ENCODE data around the gene RACK1.
"Not testable (repeated sequence)": the region's sequence is repeated elsewhere in the genome, so short reads cannot be mapped to it uniquely, and the experiment has no call there.

The RACK1 gene

DNA sequence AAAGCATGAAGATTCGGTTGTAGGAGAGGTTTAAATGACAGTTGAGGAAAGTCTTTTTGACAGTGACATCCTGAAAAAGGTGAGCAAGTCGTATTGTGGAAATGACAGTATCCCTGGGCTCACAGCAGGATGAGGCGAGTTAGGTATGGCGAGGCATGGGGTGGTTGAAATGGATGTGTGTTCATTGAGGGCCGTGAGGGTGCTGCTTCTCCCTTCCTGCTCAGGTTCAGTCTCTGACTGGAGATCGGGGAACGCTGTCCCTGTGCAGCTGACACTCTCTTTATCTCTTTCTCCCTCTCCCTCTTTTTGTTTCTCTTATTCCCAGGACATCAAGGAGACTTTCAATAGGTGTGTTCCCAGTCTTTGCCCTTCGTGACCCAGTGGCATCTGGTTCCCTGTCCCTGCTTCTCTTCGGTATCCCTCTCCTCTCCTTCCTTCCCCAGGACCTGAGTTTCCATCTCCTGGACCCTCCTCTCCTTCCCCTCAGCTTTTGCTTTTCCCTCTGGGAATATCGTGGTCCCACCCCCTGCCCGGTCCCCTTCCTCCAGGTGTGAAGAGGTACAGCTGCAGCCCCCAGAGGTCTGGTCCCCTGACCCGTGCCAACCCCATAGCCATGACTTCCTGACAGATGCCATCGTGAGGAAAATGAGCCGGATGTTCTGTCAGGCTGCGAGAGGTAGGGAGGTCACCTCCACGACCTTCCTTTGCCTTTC is 10.5 kb downstream of the RACK1 start:
- no peak for DNase-seq

DNA sequence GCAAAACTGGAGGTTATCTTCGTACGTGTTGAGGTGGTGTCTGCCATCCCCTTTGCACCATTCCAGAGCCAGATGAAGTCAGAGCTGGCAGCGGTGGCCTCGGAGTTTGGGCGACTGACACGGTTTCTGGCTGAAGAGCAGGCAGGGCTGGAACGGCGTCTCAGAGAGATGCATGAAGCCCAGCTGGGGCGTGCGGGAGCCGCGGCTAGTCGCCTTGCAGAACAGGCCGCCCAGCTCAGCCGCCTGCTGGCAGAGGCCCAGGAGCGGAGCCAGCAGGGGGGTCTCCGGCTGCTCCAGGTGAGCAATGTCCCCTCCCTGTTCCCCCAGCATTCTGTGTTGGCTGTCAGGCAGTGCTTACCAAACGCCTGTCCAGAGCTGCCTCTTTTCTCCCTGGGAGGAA is 11.1 kb downstream of the RACK1 start:
- DNase-seq: no peak

DNA sequence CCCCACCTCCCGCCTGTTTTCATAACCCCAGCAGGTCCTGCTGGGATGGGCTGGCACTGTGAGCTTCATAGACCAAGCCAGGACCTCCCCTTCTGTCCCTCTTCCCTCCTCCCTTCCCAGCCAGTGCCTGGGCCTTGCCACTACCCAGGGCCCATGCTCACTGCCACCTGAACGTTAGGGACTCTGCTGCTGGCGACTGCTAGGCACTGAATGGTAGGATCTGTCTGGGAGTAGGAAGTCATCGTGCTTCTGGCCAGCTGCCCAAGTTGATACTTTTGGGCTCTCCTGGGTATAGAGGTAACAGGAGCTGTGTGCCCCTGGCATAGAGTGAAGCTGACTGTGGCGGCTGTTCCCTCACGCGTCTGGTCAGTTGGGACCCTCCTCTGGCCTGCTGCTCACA is 12.3 kb downstream of the RACK1 start:
- DNase-seq: no peak

DNA sequence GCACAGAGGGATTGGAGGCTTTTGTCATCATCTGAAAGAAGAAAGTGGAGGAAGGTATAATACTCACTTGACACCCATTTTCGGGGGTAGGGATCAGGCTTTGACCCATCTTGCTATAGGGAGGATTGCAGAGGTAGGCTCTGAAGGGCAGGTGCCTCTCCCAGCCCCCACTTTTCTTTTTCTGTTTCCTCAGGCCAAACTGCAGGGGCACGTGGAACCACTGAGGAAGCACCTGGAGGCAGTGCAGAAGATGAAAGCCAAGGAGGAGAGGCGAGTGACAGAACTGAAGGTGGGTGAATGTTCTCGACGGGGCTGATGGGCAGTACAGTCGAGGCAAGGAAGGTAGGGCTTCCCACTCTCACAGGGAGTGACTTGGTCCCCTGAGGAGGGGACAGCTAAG is 13.2 kb downstream of the RACK1 start:
- no peak for DNase-seq

DNA sequence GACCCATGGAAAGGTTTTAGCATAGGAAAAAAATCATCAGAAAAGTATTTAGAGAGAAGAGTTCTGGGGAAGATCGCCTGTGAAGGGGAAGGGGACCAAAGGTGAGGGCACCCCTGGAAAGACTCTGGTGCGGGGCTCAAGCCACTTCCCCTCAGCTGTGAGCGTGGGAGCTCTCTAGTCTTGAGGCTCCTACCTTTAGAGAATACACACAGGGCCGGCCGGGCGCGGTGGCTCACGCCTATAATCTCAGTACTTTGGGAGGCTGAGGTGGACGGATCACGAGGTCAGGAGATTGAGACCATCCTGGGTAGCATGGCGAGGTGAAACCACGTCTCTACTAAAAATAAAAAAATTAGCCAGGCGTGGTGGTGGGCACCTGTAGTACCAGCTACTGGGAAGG is 13.7 kb downstream of the RACK1 start:
- DNase-seq: no peak

DNA sequence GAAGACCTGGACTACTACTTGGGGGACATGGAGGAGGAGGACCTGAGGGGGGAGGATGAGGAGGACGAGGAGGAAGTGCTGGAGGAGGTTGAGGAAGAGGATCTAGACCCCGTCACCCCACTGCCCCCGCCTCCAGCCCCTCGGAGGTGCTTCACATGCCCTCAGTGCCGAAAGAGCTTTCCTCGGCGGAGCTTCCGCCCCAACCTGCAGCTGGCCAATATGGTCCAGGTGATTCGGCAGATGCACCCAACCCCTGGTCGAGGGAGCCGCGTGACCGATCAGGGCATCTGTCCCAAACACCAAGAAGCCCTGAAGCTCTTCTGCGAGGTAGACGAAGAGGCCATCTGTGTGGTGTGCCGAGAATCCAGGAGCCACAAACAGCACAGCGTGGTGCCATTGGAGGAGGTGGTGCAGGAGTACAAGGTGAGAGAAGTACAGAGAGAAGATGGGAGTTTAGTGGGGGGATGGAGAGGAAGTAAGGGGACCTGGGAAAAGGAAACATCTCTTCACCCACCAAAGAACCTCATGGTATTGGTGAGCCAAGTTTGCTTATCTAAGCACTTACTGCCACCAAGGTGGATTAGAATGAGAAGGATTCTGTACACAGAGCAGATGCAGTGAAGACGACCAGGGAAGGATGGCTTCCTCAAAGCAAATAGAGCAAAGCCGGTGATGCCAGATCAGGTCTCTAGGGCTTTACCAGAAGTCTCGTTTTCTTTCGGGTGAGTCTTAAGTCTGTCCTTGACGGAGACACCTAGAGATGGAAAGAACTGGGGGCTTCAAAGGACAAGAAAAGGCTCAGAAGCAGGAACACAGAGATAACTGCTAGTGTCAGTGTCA is 19.1 kb downstream of the RACK1 start:
- no peak for DNase-seq

DNA sequence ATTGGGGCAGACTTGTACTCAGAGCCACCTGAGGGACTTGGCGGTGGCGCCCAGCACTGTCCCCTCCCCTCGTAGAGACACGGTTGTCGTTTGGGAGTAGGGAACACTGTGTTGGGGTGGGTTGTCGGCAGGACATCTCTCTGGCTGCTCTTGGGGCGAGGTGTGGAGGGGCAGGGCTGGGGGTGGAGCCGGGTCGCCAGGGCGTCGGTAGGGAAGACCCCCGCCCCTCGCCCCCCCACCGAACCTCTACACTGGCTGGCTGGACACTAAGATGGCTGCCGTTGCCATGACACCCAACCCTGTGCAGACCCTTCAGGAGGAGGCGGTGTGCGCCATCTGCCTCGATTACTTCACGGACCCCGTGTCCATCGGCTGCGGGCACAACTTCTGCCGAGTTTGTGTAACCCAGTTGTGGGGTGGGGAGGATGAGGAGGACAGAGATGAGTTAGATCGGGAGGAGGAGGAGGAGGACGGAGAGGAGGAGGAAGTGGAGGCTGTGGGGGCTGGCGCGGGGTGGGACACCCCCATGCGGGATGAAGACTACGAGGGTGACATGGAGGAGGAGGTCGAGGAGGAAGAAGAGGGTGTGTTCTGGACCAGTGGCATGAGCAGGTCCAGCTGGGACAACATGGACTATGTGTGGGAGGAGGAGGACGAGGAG is 19.8 kb downstream of the RACK1 start:
- peak in 3 of 4 experiments; percentile 46 to 55 (median 52) for DNase-seq

DNA sequence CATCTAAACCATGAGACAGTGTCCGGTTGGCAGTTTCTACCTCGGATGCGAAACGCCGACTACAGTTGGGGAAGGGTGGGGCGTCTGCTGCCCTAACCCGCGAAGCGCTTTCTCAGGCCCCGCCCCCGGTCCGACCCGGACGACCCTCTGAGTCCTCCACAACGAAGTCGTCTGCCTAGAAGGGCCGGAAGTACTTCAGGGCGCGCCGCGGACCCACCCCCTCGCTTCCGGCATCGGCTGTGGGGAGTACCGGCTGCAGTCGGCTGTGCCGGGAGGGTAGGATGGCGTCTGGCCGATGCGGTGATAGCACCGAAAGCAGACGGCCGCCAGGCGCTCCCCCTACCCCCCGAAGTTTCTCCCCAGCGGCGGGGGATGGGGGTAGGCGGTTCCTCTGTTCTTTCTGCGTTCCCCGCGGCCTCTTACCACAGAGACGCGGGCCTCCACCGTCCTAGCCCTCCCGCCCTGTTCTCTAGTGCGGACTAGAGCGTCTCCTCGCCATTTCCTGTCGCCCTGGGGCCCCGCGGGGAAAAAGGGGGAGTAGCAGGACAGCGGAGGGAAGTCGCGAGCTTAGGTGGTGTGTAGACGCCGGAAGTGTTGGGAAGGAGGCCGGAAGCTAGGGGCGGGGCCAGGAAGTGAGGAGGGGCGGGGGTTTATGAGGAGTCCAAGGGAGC is 20.5 kb downstream of the RACK1 start, which contains the start of gene TRIM41:
TRIM41 (plus strand) TSS at position 224 of the 671 bp plus-strand sequence. CDS start 719 bp downstream, outside the sequence.
- peak; percentile 98 to 99 (median 98) for DNase-seq

DNA sequence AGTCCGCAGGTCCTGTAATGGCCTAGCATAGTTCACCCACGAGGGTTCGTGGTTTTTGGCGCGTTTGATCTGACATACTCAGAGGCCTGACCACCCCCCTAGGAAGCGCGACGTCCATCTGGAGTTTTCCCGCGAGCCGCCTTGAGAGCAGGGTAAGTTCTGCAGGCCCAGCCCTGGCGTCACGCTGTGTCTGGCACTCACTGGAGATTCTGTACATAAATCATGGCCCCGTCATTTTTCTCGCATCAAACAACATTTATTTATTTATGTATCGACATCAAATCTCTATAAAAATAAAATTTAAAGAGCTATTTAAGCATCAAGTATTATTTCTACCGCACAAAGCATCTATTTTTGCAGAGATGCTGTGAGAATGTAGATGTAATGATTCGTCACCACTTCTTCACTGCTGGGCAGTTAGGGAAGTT is 21.1 kb downstream of the RACK1 start:
- peak in 1 of 4 experiments; percentile 49 for DNase-seq

DNA sequence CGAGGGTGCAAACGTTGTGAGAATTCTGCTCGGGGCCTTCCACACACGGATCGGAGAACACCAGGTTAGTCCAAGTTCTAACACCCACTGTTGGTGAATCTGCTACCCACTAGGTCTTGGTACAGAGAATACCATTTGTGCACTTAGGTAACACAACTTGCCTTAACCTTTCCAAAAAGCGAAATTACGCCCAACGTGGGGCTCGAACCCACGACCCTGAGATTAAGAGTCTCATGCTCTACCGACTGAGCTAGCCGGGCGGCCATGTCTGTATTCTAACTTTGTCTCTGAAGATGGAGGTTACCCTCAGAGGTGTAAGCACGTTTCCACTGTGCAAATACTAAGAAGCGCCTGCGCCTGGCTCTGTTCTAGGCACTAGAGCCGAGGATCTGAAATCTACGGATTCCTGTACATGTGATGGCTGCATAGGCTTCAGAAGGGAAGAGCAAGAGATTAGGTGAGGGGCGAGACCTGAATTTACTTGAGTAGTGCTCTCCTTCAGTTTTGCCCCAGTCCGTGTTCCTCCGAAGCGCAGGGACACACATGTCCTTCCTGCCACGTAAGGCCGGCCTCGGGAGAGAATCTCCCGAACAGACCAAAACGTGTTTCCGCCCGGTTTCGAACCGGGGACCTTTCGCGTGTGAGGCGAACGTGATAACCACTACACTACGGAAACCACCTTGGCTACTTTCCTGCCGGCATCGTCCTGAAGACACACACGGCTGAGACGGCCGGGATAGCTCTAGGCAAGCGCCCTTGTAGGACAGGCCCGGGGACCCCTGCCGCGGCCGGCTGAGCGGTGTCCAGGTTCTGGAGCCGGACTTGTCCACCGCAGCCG is 21.7 kb downstream of the RACK1 start:
- DNase-seq: peak; percentile 86 to 93 (median 86)

DNA sequence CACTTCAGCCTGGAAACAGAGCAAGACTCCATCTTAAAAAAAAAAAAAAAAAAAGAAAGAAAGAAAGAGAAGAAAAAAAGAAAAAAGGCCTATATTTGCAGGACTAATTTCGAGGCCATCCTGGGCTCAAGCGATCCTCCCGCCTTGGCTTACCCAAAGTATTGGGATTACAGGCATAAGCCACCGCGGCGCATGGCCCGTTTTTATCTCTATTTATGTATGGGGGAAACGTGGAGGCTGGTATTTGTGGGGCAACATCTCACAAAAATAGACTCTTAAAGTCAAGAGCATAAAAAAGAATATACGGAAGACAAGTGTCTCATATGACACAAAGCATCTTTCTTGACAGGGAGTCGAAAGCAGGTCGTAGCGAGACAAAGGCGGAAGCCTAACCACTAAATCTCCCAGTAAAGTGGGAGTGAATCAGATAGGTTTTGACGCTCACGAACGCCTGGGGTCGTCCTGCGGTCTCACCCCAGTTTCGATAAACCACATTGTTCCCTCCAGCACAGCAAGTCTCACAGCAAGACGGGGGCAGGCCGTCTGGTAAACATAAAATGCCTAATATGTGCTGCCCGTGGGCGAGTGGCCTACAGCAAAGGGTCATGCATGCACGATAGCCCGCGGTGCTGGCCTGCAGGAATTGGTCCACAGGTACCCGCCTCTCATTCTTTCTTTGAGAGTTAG is 22.5 kb downstream of the RACK1 start:
- no peak for DNase-seq

DNA sequence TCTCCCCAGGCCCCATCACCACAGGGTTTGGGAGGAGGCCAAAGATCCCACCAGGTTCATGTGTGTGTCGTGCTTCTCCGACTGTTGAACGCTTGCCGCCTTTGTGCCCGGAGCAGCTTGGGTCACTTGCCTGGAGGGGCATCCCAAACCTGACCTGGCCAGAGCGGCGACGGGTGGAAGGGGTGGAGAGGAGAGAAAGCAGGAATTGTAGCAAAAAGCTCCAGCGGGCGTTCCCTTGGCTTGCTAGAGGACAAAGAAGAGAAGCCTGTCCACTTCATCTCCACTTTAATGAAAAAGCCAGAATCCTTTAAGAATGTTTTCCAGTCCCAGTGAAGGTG is 23.6 kb downstream of the RACK1 start:
- DNase-seq: no peak

DNA sequence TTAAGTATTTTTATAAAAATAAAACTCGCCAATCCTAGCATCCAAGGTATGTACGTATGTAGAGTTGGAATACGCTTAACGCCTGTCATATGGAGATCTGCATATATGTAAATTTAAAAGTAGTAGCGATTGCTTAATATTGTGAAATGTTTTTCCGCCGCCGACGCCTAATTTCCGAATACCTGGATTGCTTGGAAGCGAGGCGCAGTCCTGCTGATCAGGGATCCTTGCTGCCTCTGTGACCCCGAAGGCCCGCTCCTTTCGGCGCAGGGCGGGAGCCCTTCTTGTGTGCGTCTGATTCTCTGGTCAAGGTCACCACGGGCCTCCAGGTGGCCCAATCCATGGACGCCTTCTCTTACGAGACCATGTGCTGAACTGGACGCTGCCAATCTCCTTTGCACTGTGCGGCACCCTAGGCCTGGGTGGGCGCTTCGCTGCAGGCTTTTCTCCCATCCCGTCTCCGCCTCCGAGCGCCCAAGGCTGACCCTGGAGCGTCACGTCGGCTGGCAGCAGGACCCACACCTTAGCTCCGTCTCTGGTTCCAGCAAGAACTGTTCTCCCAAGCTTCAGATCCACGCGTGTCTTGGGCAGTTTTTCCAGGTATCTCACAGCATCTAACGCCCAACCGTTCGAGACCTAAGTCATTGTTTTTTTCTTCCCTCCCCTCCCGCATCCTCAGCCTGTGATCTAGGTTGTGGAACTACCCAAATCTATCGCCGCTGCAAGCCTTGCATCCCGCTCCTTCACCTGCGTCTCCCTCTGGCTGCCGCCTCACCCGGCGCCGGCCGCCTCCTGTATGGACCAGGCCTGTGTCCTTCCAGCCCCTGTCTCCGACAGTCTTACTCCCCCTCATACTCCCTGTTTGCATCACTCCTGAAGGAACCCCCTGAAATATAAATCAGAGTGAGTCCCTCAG is 24.2 kb downstream of the RACK1 start:
- no peak for DNase-seq

DNA sequence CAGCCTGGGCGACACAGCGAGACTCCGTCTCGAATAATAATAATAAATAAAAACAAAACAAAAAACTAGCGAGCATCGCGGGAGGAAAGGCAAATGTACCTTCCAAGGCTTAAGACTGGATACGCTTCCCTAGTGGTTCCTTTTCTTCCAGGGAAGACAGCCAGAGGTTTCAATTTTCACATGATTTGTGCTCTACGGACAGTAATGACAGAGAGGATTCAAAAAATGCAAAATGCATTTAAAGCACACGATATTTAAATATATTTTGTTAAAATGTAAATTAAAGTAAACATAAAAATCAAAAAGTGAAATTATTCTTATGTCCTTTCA is 24.9 kb downstream of the RACK1 start:
- DNase-seq: no peak

DNA sequence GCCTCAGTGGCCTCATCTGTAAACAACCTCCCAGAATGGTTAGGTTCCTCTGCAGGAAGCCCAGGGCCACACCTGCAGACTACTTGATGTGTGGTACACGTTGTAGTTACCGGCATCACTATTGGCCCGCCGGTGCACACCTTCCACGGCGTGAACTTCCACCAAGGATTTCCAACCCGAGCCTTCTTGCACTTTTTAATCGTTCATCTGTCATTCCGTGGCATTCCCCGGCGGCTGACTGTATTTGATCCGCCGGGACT is 26.0 kb downstream of the RACK1 start:
- DNase-seq: no peak

DNA sequence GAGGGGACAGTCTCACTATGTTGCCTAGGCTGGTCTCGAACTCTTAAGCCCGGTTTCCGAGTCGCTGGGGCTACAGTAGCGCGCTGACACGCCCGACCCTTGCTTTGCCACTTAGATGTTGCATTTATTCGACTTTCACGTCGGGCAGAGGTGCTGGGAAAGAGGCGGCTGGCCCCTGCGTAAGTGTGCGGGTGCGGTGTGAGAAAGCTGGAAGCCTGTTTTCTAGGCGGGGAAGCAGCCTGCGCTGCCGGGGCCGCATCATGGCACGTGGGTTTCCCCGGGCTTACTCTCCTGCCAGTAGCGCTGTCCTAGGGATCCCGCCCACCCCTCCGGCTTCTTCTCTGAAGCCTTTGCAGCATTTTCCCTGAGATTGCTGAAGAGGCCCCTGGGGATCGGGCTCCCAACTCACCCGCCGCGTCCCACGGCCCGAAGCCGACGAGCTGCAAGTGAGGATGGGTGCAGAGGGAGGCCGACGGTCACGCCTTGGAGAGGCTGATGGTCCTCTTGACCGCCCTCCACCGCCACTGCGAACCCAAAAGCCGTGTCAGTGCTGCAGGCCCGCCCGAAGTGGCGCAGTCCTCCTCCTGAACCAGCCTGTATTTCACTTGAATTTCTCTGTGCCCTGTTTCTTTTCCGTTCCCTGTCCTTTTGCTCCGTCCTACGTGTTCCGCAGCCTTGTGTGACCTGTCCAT is 26.4 kb downstream of the RACK1 start:
- DNase-seq: peak; percentile 44 to 67 (median 52)

DNA sequence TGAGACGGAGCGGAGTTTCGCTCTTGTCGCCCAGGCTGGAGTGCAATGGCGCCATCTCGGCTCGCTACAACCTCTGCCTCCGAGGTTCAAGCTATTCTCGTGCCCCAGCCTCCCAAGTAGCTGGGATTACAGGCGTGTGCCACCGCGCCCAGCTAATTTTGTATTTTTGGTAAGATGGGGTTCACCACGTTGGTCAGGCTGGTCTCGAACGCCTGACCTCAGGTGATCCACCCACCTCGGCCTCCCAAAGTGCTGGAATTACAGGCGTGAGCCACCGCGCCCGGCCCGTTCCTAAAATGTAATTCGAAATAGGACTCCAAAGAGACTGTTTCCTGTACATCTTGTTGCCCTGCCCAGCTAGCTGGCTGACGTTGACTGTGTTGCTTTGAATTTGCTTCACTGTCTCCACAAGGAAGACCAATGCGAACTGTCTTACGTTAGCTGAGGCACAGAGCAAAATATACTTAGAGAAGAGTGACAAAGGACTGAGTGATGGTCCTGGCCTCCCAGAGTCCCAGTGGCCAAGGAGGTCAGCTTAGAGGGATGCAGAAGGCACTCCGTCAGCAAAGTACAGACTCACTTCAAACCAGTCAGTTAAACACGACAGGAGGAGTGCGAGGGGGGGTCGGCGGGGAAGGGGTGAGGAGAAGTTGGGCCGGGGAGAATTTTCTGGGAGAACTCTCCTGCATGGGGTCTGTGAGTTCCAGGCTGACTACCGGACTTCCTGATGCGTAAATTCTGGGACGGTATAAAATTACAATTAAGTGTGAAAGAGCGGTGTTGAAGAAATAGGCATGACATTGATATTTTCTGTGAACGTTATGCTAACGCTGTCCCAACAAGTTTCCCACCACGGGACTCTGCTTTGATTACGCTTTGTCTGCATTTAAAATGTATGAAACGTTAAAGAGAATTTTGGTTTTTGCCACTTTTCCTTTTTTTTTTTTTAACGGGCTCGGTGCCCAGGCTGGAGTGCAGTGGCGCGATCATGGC is 27.4 kb downstream of the RACK1 start:
- no peak for DNase-seq

DNA sequence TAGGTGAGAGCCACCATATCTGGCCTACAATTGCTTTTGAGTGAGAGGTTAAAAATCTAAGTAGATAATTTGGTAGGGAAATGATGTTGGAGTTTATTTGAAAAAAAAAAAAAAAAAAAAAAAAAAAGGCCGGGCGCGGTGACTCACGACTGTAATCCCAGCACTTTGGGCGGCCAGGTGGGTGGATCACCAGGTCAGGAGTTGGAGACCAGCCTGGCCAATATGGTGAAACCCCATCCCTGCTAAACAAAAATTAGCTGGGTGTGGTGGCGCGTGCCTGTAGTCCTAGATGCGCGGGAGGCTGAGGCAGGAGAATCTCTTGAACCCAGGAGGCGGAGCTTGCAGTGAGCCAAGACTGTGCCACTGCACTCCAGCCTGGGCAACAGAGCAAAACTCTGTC is 29.5 kb downstream of the RACK1 start:
- DNase-seq: not testable (repeated sequence)

DNA sequence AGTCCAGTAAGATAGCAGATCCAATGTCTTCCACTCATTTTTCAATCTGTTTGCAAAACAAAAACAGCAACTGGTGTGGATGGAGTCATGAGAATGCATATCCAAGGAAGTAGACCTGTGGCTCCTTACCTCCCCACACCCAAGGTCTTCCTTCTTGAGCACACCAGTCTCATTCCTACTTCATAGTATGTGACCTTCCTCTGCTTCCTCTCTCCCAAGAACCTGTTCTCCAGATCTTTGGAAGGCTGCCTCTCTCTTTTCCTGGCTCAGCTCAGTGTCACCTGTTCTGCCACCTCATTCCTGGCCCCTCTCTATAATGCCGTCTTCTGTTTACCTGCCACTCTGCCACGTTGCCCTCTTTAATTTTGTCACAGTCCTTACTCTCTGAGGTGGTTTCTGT is 30.8 kb downstream of the RACK1 start:
- no peak for DNase-seq
